B cell (primary cell): Measurements from ENCODE around the gene SEPTIN2. TPM values are rescaled to one million over a fixed set of nuclear protein-coding genes. Genes with fewer than 3 reads are reported as not detected.

Experiments used
- ATAC-seq: fragments of 200-7000 bp; cut with Tn5 transposase; one replicate; pipeline ENCODE4 v1.10.0; 2021; ENCODE audit warnings: low read depth, mild to moderate bottlenecking, moderate number of reproducible peaks, moderate library complexity
- CTCF ChIA-PET: fragments of 350-600 bp; sonication (Branson Sonifier 250); formaldehyde crosslinking; loops from one replicate; lab custom pipeline; 2021; ENCODE audit warnings: antibody characterized with exemption, inconsistent platforms; lab: Charles Lee
- POLR2A ChIA-PET: fragments of 350-600 bp; sonication (Branson Sonifier 250); formaldehyde crosslinking; loops from one replicate; lab custom pipeline; 2021; ENCODE audit warnings: antibody characterized with exemption; lab: Charles Lee
- DNase-seq: peaks from one replicate; pipeline ENCODE4 v3.0.0; 2013
- H2AFZ ChIP-seq: 2 replicates; pipeline ENCODE4 v1.6.1; 2012; ENCODE audit warnings: mild to moderate bottlenecking, low read depth, low read length; ENCODE audit not compliant: insufficient read depth, poor library complexity, severe bottlenecking
- H3K27ac ChIP-seq, 2 donors: 1 replicate in 1 of 2; 2 replicates in 1 of 2; pipeline ENCODE4 v1.5.1; 2012 to 2013; ENCODE audit warnings: low read length in 2 of 2, mild to moderate bottlenecking in 2 of 2, moderate library complexity in 1 of 2
- H3K27me3 ChIP-seq, 4 experiments: fragments of 200-600 bp in 1 of 4; sonication (generic) in 1 of 4; replicated peaks in 1 of 4; 1 replicate in 2 of 4; 2 replicates in 2 of 4; pipeline versions ENCODE4 v1.6.1 to v1.7.0; 2013 to 2016; ENCODE audit warnings: low read length in 3 of 4, mild to moderate bottlenecking in 2 of 4, mixed read lengths in 1 of 4, moderate library complexity in 1 of 4; ENCODE audit not compliant: insufficient read depth in 4 of 4, control insufficient read depth in 3 of 4; ENCODE audit errors: control extremely low read depth in 1 of 4
- H3K36me3 ChIP-seq, 2 experiments: replicated peaks in 1 of 2; 1 replicate in 1 of 2; 2 replicates in 1 of 2; pipeline versions ENCODE4 v1.6.1 to v1.7.1; 2013; ENCODE audit warnings: low read length in 1 of 2; ENCODE audit not compliant: insufficient read depth in 2 of 2, control insufficient read depth in 1 of 2; ENCODE audit errors: control extremely low read depth in 1 of 2, extremely low read depth in 1 of 2
- H3K4me1 ChIP-seq, 2 donors: fragments of 200-600 bp in 1 of 2; sonication (generic) in 1 of 2; 1 replicate in 1 of 2; 2 replicates in 1 of 2; pipeline versions ENCODE4 v1.5.1 to v1.6.1; 2013 to 2017; ENCODE audit warnings: low read length in 2 of 2; ENCODE audit not compliant: control insufficient read depth in 2 of 2, insufficient read depth in 2 of 2
- H3K4me2 ChIP-seq: replicated peaks from 2 replicates; pipeline ENCODE3; 2012; ENCODE audit warnings: mild to moderate bottlenecking, low read depth, low read length; ENCODE audit not compliant: poor library complexity, severe bottlenecking
- H3K4me3 ChIP-seq, 5 experiments: fragments of 200-600 bp in 1 of 5; sonication (generic) in 1 of 5; 1 replicate in 3 of 5; 2 replicates in 2 of 5; pipeline versions ENCODE4 v1.5.1 to v1.7.0; 2011 to 2016; ENCODE audit warnings: low read length in 4 of 5, mild to moderate bottlenecking in 4 of 5, low read depth in 2 of 5, control low read depth in 1 of 5, moderate library complexity in 1 of 5; ENCODE audit not compliant: insufficient read depth in 1 of 5; ENCODE audit errors: control extremely low read depth in 1 of 5, extremely low read depth in 1 of 5
- H3K79me2 ChIP-seq: fragments of 200-600 bp; sonication (generic); one replicate; pipeline ENCODE4 v1.6.0; 2016; ENCODE audit warnings: low read length; ENCODE audit not compliant: control insufficient read depth, insufficient read depth
- H3K9ac ChIP-seq: fragments of 200-600 bp; sonication (generic); 2 replicates; pipeline ENCODE4 v1.6.1; 2017; ENCODE audit warnings: mild to moderate bottlenecking, low read length, moderate library complexity
- H3K9me3 ChIP-seq, 3 donors: one replicate each; pipeline versions ENCODE4 v1.6.1 to v1.7.1; 2013; ENCODE audit warnings: low read length in 2 of 3; ENCODE audit not compliant: control insufficient read depth in 2 of 3, insufficient read depth in 1 of 3; ENCODE audit errors: control extremely low read depth in 1 of 3
- H4K20me1 ChIP-seq: 2 replicates; pipeline ENCODE4 v1.6.0; 2012; ENCODE audit warnings: mild to moderate bottlenecking, low read length; ENCODE audit not compliant: insufficient read depth, control insufficient read depth, poor library complexity, severe bottlenecking
- H3K27ac Mint-ChIP-seq: one replicate; pipeline ENCODE4 v1.8.0; 2021; ENCODE audit warnings: mixed read lengths
- H3K27me3 Mint-ChIP-seq: one replicate; pipeline ENCODE4 v1.8.0; 2021; ENCODE audit warnings: mixed read lengths
- H3K4me1 Mint-ChIP-seq: one replicate; pipeline ENCODE4 v1.8.0; 2021; ENCODE audit warnings: mixed read lengths
- H3K4me3 Mint-ChIP-seq: one replicate; pipeline ENCODE4 v1.8.0; 2021; ENCODE audit warnings: mixed read lengths
- H3K9me3 Mint-ChIP-seq: one replicate; pipeline ENCODE4 v1.8.0; 2022; ENCODE audit warnings: mixed read lengths; ENCODE audit not compliant: insufficient read depth
- CTCF ChIP-seq: fragments of 200-600 bp; IDR thresholded peaks from one replicate; pipeline ENCODE4 v1.8.0; 2022; ENCODE audit warnings: antibody characterized with exemption, mild to moderate bottlenecking
- EZH2 ChIP-seq: IDR thresholded peaks from 2 replicates; pipeline ENCODE4 v1.6.1; 2012; ENCODE audit warnings: borderline replicate concordance, low read depth, mild to moderate bottlenecking, moderate library complexity, low read length; ENCODE audit not compliant: insufficient read depth, poor library complexity, severe bottlenecking
- WGBS: methylation state at CpG from one replicate; pipeline ENCODE4 v1.1.5; 2013; ENCODE audit warnings: missing lambda C conversion rate; ENCODE audit not compliant: insufficient coverage; 5-methylcytosine and 5-hydroxymethylcytosine counted together
- intact Hi-C: fragments of 100-400 bp; cut with micrococcal nuclease; formaldehyde crosslinking; loops from one replicate; pipeline ENCODE4 v1.10.0; 2022
- polyA plus RNA-seq: library from polyadenylated mRNA; depleted of rRNA; stranded (reverse); fragments of >200 nt; gene quantifications from 2 replicates; pipeline ENCODE4 v1.2.3, GENCODE V29; 2012
- total RNA-seq, 2 donors: library from RNA; stranded (reverse); fragments of 120-200 nt in 1 of 2; gene quantifications; 1 replicate in 1 of 2; 2 replicates in 1 of 2; pipeline versions ENCODE4 v1.2.3 to v1.2.4, GENCODE V29; 2013 to 2022

SEPTIN2 gene
- total and polyA plus RNA-seq, 2 donors (not counting 1 experiment from before 2014, with no cell fraction given): 71.8 to 270 TPM

GRCh38 chr2:241378816-241379215 lies 63.1 kb downstream of the SEPTIN2 start:
- H3K9ac ChIP-seq: no peak overlapping the region
- Mint-ChIP-seq H3K27me3 (no peaks in the 10 kb centered on the region), H3K27ac (no peak overlapping the region), H3K9me3 (no peaks in the 10 kb centered on the region), H3K4me1 (peaks cover 43% of the 10 kb centered on the region), H3K4me3 (no peak overlapping the region)
- H2AFZ ChIP-seq: no peak overlapping the region
- DNase-seq: no peak
- peaks cover 51% of the 10 kb centered on the region for H4K20me1 ChIP-seq
- peaks cover 77% of the 10 kb centered on the region for H3K79me2 ChIP-seq
- no peaks in the 10 kb centered on the region for H3K9me3 ChIP-seq
- ChIA-PET CTCF (no interaction called here), POLR2A (no interaction called here)
- TF ChIP-seq EZH2: no peak
- no peak for TF ChIP-seq CTCF
- no peak overlapping the region for H3K4me2 ChIP-seq
- no peak overlapping the region for H3K27ac ChIP-seq
- whole genome bisulfite sequencing: no CpG with 5 or more reads among the region's 2 CpGs
- ATAC-seq: no peak
- H3K4me1 ChIP-seq: peaks cover 13 to 16% of the 10 kb centered on the region in 2 donors
- no peak overlapping the region for H3K4me3 ChIP-seq
- H3K36me3 ChIP-seq: peaks cover 0 to 22% of the 10 kb centered on the region in 2 experiments
- intact Hi-C loops: no loop called here
- no peaks in the 10 kb centered on the region for H3K27me3 ChIP-seq

- no peak overlapping the region for H3K4me3 ChIP-seq
- no peaks in the 10 kb centered on the region for H3K9me3 ChIP-seq
- H3K27ac ChIP-seq: no peak overlapping the region
- intact Hi-C loops: no loop called here
- no peaks in the 10 kb centered on the region for H3K27me3 Mint-ChIP-seq
- ATAC-seq: no peak
- WGBS: 100% methylated on average over 1 of the region's 9 CpGs
- no peak overlapping the region for H3K27ac Mint-ChIP-seq
- peaks cover 3 to 6% of the 10 kb centered on the region in 2 donors for H3K4me1 ChIP-seq
- H3K4me3 Mint-ChIP-seq: no peak overlapping the region
- H3K4me1 Mint-ChIP-seq: peaks cover 34% of the 10 kb centered on the region
- POLR2A ChIA-PET: no interaction called here
- H3K9me3 Mint-ChIP-seq: no peaks in the 10 kb centered on the region
- H2AFZ ChIP-seq: no peak overlapping the region
- H3K79me2 ChIP-seq: peaks cover 82% of the 10 kb centered on the region
- CTCF ChIA-PET: interaction anchor here (1.0 kb wide), 1 partner anchor 12 kb away, joined by 3 read pairs; no protein-coding TSS in a partner anchor
- H3K36me3 ChIP-seq: peaks cover 0 to 22% of the 10 kb centered on the region in 2 experiments
- H3K9ac ChIP-seq: no peak overlapping the region
- DNase-seq: no peak
- no peak overlapping the region for H3K4me2 ChIP-seq
- H3K27me3 ChIP-seq: no peaks in the 10 kb centered on the region
- peaks cover 55% of the 10 kb centered on the region for H4K20me1 ChIP-seq
- TF ChIP-seq CTCF: no peak
- TF ChIP-seq EZH2: no peak
These were observed 64.1 kb downstream of the SEPTIN2 start for GRCh38 chr2:241379481-241380480.
